GM12878 (cell line): ENCODE data around the gene ATN1. TPM values are rescaled to one million over a fixed set of nuclear protein-coding genes. Genes with fewer than 3 reads are reported as not detected.

Experiments used
- ATAC-seq: fragments of 200-7000 bp; cut with Tn5 transposase; 3 replicates; pipeline ENCODE4 v1.9.1; 2020; ENCODE audit warnings: mild to moderate bottlenecking, moderate library complexity
- BruUV-seq: library from RNA; stranded (reverse); fragments of 400-500 nt; replicated peaks from 2 replicates; lab custom pipeline; 2021; lab: Mats Ljungman, UMichigan
- CTCF ChIA-PET: fragments of 300-600 bp; sonication (Branson Sonifier 250); formaldehyde crosslinking; extraction: SDS; loops from one replicate; lab custom pipeline; 2021; ENCODE audit warnings: inconsistent platforms; lab: Yijun Ruan, JAX
- POLR2A ChIA-PET: fragments of 350-600 bp; formaldehyde crosslinking; extraction: SDS; loops from one replicate; lab custom pipeline; 2021; ENCODE audit warnings: inconsistent platforms; lab: Charles Lee
- RAD21 ChIA-PET: fragments of 300-600 bp; sonication (Branson Sonifier 250); formaldehyde crosslinking; loops from one replicate; lab custom pipeline; 2023; ENCODE audit warnings: antibody characterized with exemption; ENCODE audit not compliant: unreplicated experiment; lab: Charles Lee
- SMC1A ChIA-PET: fragments of 300-600 bp; sonication (Branson Sonifier 250); formaldehyde crosslinking; loops from one replicate; lab custom pipeline; 2023; ENCODE audit not compliant: unreplicated experiment, uncharacterized antibody; lab: Charles Lee
- DNase-seq: peaks from one replicate; pipeline ENCODE4 v3.0.0-alpha.2; 2011; ENCODE audit warnings: low read depth, low spot score
- FAIRE-seq: peaks from 3 replicates; lab custom pipeline; 2011; peaks lifted over from hg19 to GRCh38; lab: Jason Lieb, UNC
- H2AFZ ChIP-seq: 2 replicates; pipeline ENCODE4 v1.6.0; 2011; ENCODE audit warnings: low read depth, low read length, control low read depth; ENCODE audit not compliant: control insufficient read depth
- H3K27ac ChIP-seq: 2 replicates; pipeline ENCODE4 v1.5.1; 2011; ENCODE audit warnings: control low read depth; ENCODE audit not compliant: control insufficient read depth, insufficient read depth
- H3K27me3 ChIP-seq, 2 experiments: replicated peaks in 1 of 2; 2 replicates each; pipeline versions ENCODE4 v1.6.0 to v1.6.1; 2011; ENCODE audit warnings: low read length in 1 of 2; ENCODE audit not compliant: control insufficient read depth in 2 of 2, insufficient read depth in 2 of 2
- H3K36me3 ChIP-seq, 2 experiments: 2 replicates each; pipeline ENCODE4 v1.5.1; 2011; ENCODE audit warnings: low read length in 1 of 2; ENCODE audit not compliant: control insufficient read depth in 2 of 2, insufficient read depth in 2 of 2
- H3K4me1 ChIP-seq: 2 replicates; pipeline ENCODE4 v1.6.1; 2011; ENCODE audit warnings: mild to moderate bottlenecking, low read length, moderate library complexity, mixed read lengths; ENCODE audit not compliant: control insufficient read depth, insufficient read depth
- H3K4me2 ChIP-seq: 2 replicates; pipeline ENCODE4 v1.6.0; 2011; ENCODE audit warnings: control low read depth; ENCODE audit not compliant: control insufficient read depth, insufficient read depth
- H3K4me3 ChIP-seq: fragments of 200-600 bp; sonication (generic); 2 replicates; pipeline ENCODE4 v1.5.1; 2016
- H3K79me2 ChIP-seq: 2 replicates; pipeline ENCODE4 v1.6.0; 2011; ENCODE audit warnings: low read length; ENCODE audit not compliant: control insufficient read depth, insufficient read depth
- H3K9ac ChIP-seq: 2 replicates; pipeline ENCODE4 v1.8.0; 2011; ENCODE audit warnings: low read length, control low read depth, mixed read lengths; ENCODE audit not compliant: control insufficient read depth, insufficient read depth
- H3K9me3 ChIP-seq: replicated peaks from 3 replicates; pipeline ENCODE4 v1.5.1; 2011; ENCODE audit warnings: mild to moderate bottlenecking, low read length; ENCODE audit not compliant: control insufficient read depth, insufficient read depth
- H4K20me1 ChIP-seq: 2 replicates; pipeline ENCODE4 v1.6.0; 2011; ENCODE audit not compliant: control insufficient read depth, insufficient read depth
- CBFB ChIP-seq: IDR thresholded peaks from 2 replicates; pipeline ENCODE4 v1.6.1; 2016; ENCODE audit warnings: antibody characterized with exemption, low read depth
- CREM ChIP-seq: IDR thresholded peaks from 2 replicates; pipeline ENCODE4 v1.6.1; 2014; ENCODE audit warnings: antibody characterized with exemption, low read depth
- DPF2 ChIP-seq: fragments of 450-650 bp; IDR thresholded peaks from 2 replicates; pipeline ENCODE4 v1.6.1; 2017; ENCODE audit warnings: mild to moderate bottlenecking
- GATAD2B ChIP-seq: fragments of 450-650 bp; conservative IDR thresholded peaks from 2 replicates; pipeline ENCODE4 v1.6.1; 2017; ENCODE audit warnings: low read depth, mild to moderate bottlenecking, moderate library complexity
- IKZF1 ChIP-seq: fragments of 450-650 bp; conservative IDR thresholded peaks from 2 replicates; pipeline ENCODE4 v1.6.1; 2017; ENCODE audit warnings: antibody characterized with exemption, mild to moderate bottlenecking
- MTA3 ChIP-seq: IDR thresholded peaks from 2 replicates; pipeline ENCODE4 v1.6.1; 2012; ENCODE audit warnings: low read length, inconsistent platforms, borderline replicate concordance
- NKRF ChIP-seq: fragments of 450-650 bp; conservative IDR thresholded peaks from 2 replicates; pipeline ENCODE4 v1.6.1; 2017; ENCODE audit warnings: mild to moderate bottlenecking, moderate library complexity
- RELB ChIP-seq: fragments of 450-650 bp; IDR thresholded peaks from 2 replicates; pipeline ENCODE4 v1.6.1; 2017; ENCODE audit warnings: low read depth, mild to moderate bottlenecking, moderate library complexity
- SMC3 ChIP-seq: IDR thresholded peaks from 2 replicates; pipeline ENCODE4 v1.6.1; 2011; ENCODE audit warnings: low read length, improper control_type of control experiment, borderline replicate concordance
- SP1 ChIP-seq: IDR thresholded peaks from one replicate; pipeline ENCODE4 v1.6.1; 2011; ENCODE audit warnings: low read depth, low read length
- ZBED1 ChIP-seq: IDR thresholded peaks from 2 replicates; pipeline ENCODE4 v1.6.1; 2016; ENCODE audit warnings: borderline replicate concordance
- ZBTB40 ChIP-seq: fragments of 450-650 bp; IDR thresholded peaks from 2 replicates; pipeline ENCODE4 v1.6.1; 2016; ENCODE audit warnings: mild to moderate bottlenecking, moderate library complexity, borderline replicate concordance
- WGBS: methylation state at CpG from one replicate; pipeline ENCODE4 v1.1.6; 2016; ENCODE audit warnings: low lambda C conversion rate; ENCODE audit not compliant: insufficient replicate concordance, insufficient coverage; ENCODE audit errors: missing lambda C conversion rate; 5-methylcytosine and 5-hydroxymethylcytosine counted together
- in situ Hi-C: fragments of 300-500 bp; cut with MboI; formaldehyde crosslinking; loops from 9 replicates; pipeline ENCODE4 v1.14.3; 2018; ENCODE audit warnings: mixed read lengths
- intact Hi-C: fragments of 100-400 bp; cut with micrococcal nuclease; formaldehyde crosslinking; loops from one replicate; pipeline ENCODE4 v1.14.2; 2022; ENCODE audit not compliant: unreplicated experiment
- polyA plus RNA-seq, 11 experiments: library from polyadenylated mRNA; depleted of rRNA in 4 of 11; unstranded in 6 of 11; stranded (reverse) in 5 of 11; fragments of >200 nt; fragmentation: Nextera tagmentation in 4 of 11; fragmentation: Illumina TruSeq in 1 of 11; extraction: Ambion mirVana in 4 of 11; extraction: Trizol in 1 of 11; gene quantifications; 1 replicate in 1 of 11; 2 replicates in 10 of 11; pipeline versions ENCODE4 v1.2.1 to v1.2.3, GENCODE V29; 2011 to 2016; ENCODE audit warnings: inconsistent platforms in 2 of 11, missing spikeins in 2 of 11, low read depth in 1 of 11
- total RNA-seq, 4 experiments: library from RNA; depleted of rRNA in 3 of 4; stranded (reverse); fragments of >200 nt in 3 of 4; fragmentation: Illumina TruSeq in 1 of 4; extraction: Trizol in 1 of 4; gene quantifications; 2 replicates each; pipeline versions ENCODE4 v1.2.1 to v1.2.3, GENCODE V29; 2013 to 2021

The ATN1 gene
- total and polyA plus RNA-seq, 10 of the 15 experiments (the other 5 are each of a cell fraction or from before 2014, with no cell fraction given), result 0.08 to 44.5 (median 5.0) TPM

- peak overlapping the region; percentile 83 for H3K9ac ChIP-seq
- in situ Hi-C loops, result no loop called here
- peaks cover 2 to 6% of the 10 kb centered on the region in 2 experiments; a peak in 2 of 4 replicates for H3K36me3 ChIP-seq
- ChIA-PET RAD21 (interaction anchor here (0.7 kb wide), 1 partner anchor 24 kb away, joined by 3 read pairs; no protein-coding TSS in a partner anchor), CTCF (interaction anchor here (1.5 to 4.6 kb wide), 3 partner anchors 9 to 46 kb away, joined by 4 to 20 read pairs (median 18); partner anchors contain the start of gene SPSB2), SMC1A (interaction anchor here (1.3 to 3.1 kb wide), 2 partner anchors 23 to 30 kb away, joined by 5 to 16 read pairs; partner anchors contain the start of gene C12orf57), POLR2A (interaction anchor here (0.6 to 3.0 kb wide), 13 partner anchors 8 to 169 kb away, joined by 3 to 14 read pairs (median 3); partner anchors contain the start of genes C12orf57, CDCA3, RNU7-1 and SPSB2)
- BruUV-seq, result TSS peak; percentile 61
- H3K27me3 ChIP-seq, result no peaks in the 10 kb centered on the region
- DNase-seq (no peak), FAIRE-seq (no peak), ATAC-seq (peak; percentile 65)
- H3K4me3 ChIP-seq, result peak overlapping the region; percentile 100
- peak overlapping the region; percentile 97 for H3K4me2 ChIP-seq
- WGBS, result 2% methylated on average over 27 of the region's 29 CpGs
- H4K20me1 ChIP-seq, result no peaks in the 10 kb centered on the region
- H3K9me3 ChIP-seq, result no peaks in the 10 kb centered on the region
- H3K4me1 ChIP-seq, result peaks cover 11% of the 10 kb centered on the region
- H3K79me2 ChIP-seq, result peaks cover 23% of the 10 kb centered on the region
- peak overlapping the region; percentile 59 for H3K27ac ChIP-seq
- peak overlapping the region; percentile 81 for H2AFZ ChIP-seq
- intact Hi-C loops, result no loop called here
- TF ChIP-seq IKZF1, result 0 out of 2 replicates have a peak, but pooled peaks have one; percentile 7
- TF ChIP-seq ZBTB40, result peak; percentile 28; the same call in 1 of the 2 replicates
- no peak for TF ChIP-seq SMC3
- no peak for TF ChIP-seq CREM
- TF ChIP-seq RELB, result peak; percentile 24; the same call in 1 of the 2 replicates
- no peak for TF ChIP-seq CBFB
- TF ChIP-seq SP1, result peak; percentile 19
- no peak for TF ChIP-seq ZBED1
- TF ChIP-seq DPF2, result no peak
- TF ChIP-seq NKRF, result 0 out of 2 replicates have a peak, but pooled peaks have one; percentile 19
- TF ChIP-seq MTA3, result no peak
- 0 out of 2 replicates have a peak, but pooled peaks have one; percentile 11 for TF ChIP-seq GATAD2B
Observed at GRCh38 chr12:6914947-6915788, 12.6 kb upstream of the ATN1 start.
